PC-9 (cell line): Measurements from ENCODE around the gene GTPBP10. TPM values are rescaled to one million over a fixed set of nuclear protein-coding genes. Genes with fewer than 3 reads are reported as not detected.
A peak's percentile ranks its signal among the peaks of the same experiment; 100 is the strongest.

Experiments used
- BruUV-seq: library from RNA; stranded (reverse); fragments of 400-500 nt; replicated peaks from 2 replicates; lab custom pipeline; 2021; lab: Mats Ljungman, UMichigan
- CTCF ChIA-PET: fragments of 300-600 bp; sonication (Branson Sonifier 250); formaldehyde crosslinking; loops from one replicate; lab custom pipeline; 2022; ENCODE audit warnings: antibody characterized with exemption; lab: Charles Lee
- POLR2A ChIA-PET: fragments of 300-600 bp; sonication (Branson Sonifier 250); formaldehyde crosslinking; loops from one replicate; lab custom pipeline; 2022; ENCODE audit warnings: antibody characterized with exemption; ENCODE audit not compliant: unreplicated experiment; lab: Charles Lee
- DNase-seq, 2 experiments: peaks; one replicate each; pipeline versions ENCODE4 v3.0.0 to v3.0.0-alpha.2; 2015 to 2022; ENCODE audit warnings: mixed read lengths in 1 of 2
- H2AFZ ChIP-seq: fragments of 200-600 bp; sonication (generic); 2 replicates; pipeline ENCODE4 v1.8.1; 2017; ENCODE audit warnings: antibody characterized with exemption
- H3F3A ChIP-seq: fragments of 200-600 bp; sonication (generic); 2 replicates; pipeline ENCODE4 v1.8.1; 2017; ENCODE audit warnings: antibody characterized with exemption, mild to moderate bottlenecking, low read depth; ENCODE audit not compliant: insufficient read depth
- H3K27ac ChIP-seq: fragments of 200-600 bp; sonication (generic); 2 replicates; pipeline ENCODE4 v1.6.1; 2016; ENCODE audit warnings: mixed run types
- H3K27me3 ChIP-seq: fragments of 200-600 bp; sonication (generic); 2 replicates; pipeline ENCODE4 v1.6.1; 2016; ENCODE audit warnings: low read depth, mixed run types; ENCODE audit not compliant: insufficient read depth
- H3K36me3 ChIP-seq: fragments of 200-600 bp; sonication (generic); 2 replicates; pipeline ENCODE4 v1.6.1; 2016; ENCODE audit warnings: low read depth, mixed run types
- H3K4me1 ChIP-seq: fragments of 200-600 bp; sonication (generic); replicated peaks from 2 replicates; pipeline ENCODE4 v1.6.1; 2016; ENCODE audit warnings: mixed run types; ENCODE audit not compliant: insufficient read depth
- H3K4me2 ChIP-seq: fragments of 200-600 bp; sonication (generic); 2 replicates; pipeline ENCODE4 v1.6.1; 2017; ENCODE audit warnings: mixed run types
- H3K4me3 ChIP-seq: fragments of 200-600 bp; sonication (generic); 2 replicates; pipeline ENCODE4 v1.6.1; 2016; ENCODE audit warnings: mixed run types
- H3K79me2 ChIP-seq: fragments of 200-600 bp; sonication (generic); 2 replicates; pipeline ENCODE4 v1.6.1; 2017; ENCODE audit warnings: low read depth, mixed run types
- H3K9me2 ChIP-seq: fragments of 200-600 bp; sonication (generic); 2 replicates; pipeline ENCODE4 v1.8.1; 2017; ENCODE audit warnings: mild to moderate bottlenecking; ENCODE audit not compliant: insufficient read depth
- H3K9me3 ChIP-seq: fragments of 200-600 bp; sonication (generic); 2 replicates; pipeline ENCODE4 v1.8.1; 2016; ENCODE audit warnings: low read depth; ENCODE audit not compliant: insufficient read depth
- H4K20me1 ChIP-seq: fragments of 200-600 bp; sonication (generic); 2 replicates; pipeline ENCODE4 v1.8.1; 2017; ENCODE audit not compliant: insufficient read depth
- EZH2 ChIP-seq: fragments of 200-600 bp; sonication (generic); IDR thresholded peaks from 2 replicates; pipeline ENCODE4 v1.8.0; 2017; ENCODE audit warnings: antibody characterized with exemption, low read depth
- intact Hi-C: fragments of 100-400 bp; cut with micrococcal nuclease; formaldehyde crosslinking; loops from one replicate; pipeline ENCODE4 v1.10.0; 2022; ENCODE audit not compliant: unreplicated experiment
- total RNA-seq: library from RNA; stranded (reverse); gene quantifications from 2 replicates; pipeline ENCODE4 v1.2.3, GENCODE V29; 2021
- TF ChIP-seq, protein P1 (sequence below): fragments of 200-600 bp; sonication (generic); conservative IDR thresholded peaks from 2 replicates; pipeline ENCODE4 v1.6.1; 2017; ENCODE audit warnings: mixed run types, antibody characterized with exemption, mild to moderate bottlenecking, moderate library complexity

Gene GTPBP10
- total RNA-seq, 1 experiment from 2014 or later, result 36.7 TPM

DNA sequence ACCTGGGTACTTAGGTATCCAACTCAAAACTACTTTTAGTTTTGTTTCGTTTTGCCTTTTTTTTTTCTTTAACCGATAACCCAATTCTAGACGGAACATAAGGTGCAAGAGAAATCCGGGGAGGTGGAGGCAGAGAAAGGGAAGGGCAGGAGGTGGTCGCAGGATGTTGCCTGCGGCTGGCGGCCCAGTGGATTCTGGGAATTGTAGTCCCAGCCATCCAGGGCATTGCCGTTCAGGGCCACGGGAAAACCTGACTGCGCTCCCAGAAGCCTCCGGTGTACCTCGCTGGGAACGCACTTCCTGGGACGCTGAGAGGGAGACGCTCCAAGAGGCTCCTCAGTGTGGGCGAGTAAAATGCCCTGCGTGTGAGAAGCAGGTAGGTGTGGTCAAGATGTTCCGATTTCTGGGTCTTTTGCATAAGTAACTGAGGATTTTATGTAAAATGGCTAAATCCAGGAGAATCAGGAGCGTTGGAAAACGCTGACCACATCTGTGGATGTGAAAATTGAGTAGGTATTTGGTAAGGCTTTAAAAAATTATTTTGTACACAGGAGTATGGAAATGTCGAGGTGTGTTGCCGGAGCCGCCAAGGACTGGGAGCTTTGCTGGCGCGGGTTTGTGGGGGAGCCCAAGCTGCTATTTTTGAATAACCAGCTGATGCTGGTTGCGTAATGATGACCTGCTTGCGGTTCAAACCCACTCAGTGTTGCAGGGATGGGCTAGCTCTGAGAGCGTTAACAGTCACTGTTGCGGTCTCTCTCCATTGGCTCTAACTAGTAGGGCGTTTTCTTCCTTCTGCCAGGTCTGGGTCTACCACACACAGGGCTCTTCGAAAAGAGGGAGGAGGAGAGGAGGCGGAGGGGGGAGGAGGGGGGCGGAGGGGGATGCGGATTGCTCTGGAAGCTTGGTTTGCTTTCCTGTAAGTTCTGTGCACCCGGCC lies 56.9 kb downstream of the GTPBP10 start, which contains the start of gene CLDN12:
CLDN12 (plus strand) TSS at position 288 of the 940 bp plus-strand sequence. CDS start 9,216 bp downstream, outside the sequence.
- H3K9me2 ChIP-seq, result no peaks in the 10 kb centered on the region
- ChIA-PET CTCF (no interaction called here), POLR2A (interaction anchor here (0.5 to 0.9 kb wide), 3 partner anchors 17 to 693 kb away, joined by 3 to 9 read pairs (median 7); no protein-coding TSS in a partner anchor)
- H3K9me3 ChIP-seq, result no peaks in the 10 kb centered on the region; the same call in 1 of the 2 replicates
- TSS peak; percentile 51 for BruUV-seq
- H3K4me1 ChIP-seq, result peaks cover 13% of the 10 kb centered on the region
- H3K4me3 ChIP-seq, result peak within 1 kb of the TSS; percentile 97
- no peaks in the 10 kb centered on the region for H4K20me1 ChIP-seq
- intact Hi-C loops, result loop anchor here (1.0 kb wide), 1 partner anchor 57 kb away; the partner anchor contains the start of gene GTPBP10
- no peaks in the 10 kb centered on the region for H3K27me3 ChIP-seq
- peak; percentile 83 to 87 for DNase-seq
- peak within 1 kb of the TSS; percentile 81 for H3K4me2 ChIP-seq
- H3K79me2 ChIP-seq, result peaks cover 25% of the 10 kb centered on the region
- H2AFZ ChIP-seq, result peak within 1 kb of the TSS; percentile 98
- TF ChIP-seq, protein P1, sequence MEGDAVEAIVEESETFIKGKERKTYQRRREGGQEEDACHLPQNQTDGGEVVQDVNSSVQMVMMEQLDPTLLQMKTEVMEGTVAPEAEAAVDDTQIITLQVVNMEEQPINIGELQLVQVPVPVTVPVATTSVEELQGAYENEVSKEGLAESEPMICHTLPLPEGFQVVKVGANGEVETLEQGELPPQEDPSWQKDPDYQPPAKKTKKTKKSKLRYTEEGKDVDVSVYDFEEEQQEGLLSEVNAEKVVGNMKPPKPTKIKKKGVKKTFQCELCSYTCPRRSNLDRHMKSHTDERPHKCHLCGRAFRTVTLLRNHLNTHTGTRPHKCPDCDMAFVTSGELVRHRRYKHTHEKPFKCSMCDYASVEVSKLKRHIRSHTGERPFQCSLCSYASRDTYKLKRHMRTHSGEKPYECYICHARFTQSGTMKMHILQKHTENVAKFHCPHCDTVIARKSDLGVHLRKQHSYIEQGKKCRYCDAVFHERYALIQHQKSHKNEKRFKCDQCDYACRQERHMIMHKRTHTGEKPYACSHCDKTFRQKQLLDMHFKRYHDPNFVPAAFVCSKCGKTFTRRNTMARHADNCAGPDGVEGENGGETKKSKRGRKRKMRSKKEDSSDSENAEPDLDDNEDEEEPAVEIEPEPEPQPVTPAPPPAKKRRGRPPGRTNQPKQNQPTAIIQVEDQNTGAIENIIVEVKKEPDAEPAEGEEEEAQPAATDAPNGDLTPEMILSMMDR, result no peak
- TF ChIP-seq EZH2, result no peak
- H3F3A ChIP-seq, result peaks cover 4% of the 10 kb centered on the region; the same call in 1 of the 2 replicates
- H3K27ac ChIP-seq, result peak within 1 kb of the TSS; percentile 73
- H3K36me3 ChIP-seq, result peaks cover 4% of the 10 kb centered on the region; the same call in 1 of the 2 replicates

DNA sequence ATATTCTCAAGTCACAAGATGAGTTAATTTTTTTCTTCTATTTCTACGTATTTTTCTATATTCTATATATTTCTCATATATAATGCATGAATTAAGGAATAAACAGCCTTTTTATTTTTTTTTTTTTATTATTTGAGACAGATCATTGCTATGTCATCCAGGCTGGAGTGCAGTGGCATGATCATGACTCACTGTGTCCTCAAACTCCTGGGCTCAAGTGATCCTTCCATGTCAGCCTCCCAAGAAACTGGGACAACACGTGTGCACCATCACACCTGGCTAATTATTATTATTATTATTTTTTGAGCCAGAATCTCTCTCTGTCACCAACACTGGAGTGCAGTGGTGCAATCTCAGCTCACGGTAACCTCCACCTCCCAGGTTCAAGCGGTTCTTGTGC lies 58.3 kb downstream of the GTPBP10 start:
- H3F3A ChIP-seq, result peaks cover 4% of the 10 kb centered on the region; the same call in 1 of the 2 replicates
- no peak overlapping the region for H3K27ac ChIP-seq
- H2AFZ ChIP-seq, result no peak overlapping the region
- no peaks in the 10 kb centered on the region for H3K9me3 ChIP-seq
- no peak for DNase-seq
- no peaks in the 10 kb centered on the region for H4K20me1 ChIP-seq
- H3K79me2 ChIP-seq, result peaks cover 25% of the 10 kb centered on the region
- TF ChIP-seq, protein P1, result no peak
- no peak for TF ChIP-seq EZH2
- POLR2A ChIA-PET, result no interaction called here
- intact Hi-C loops, result no loop called here
- H3K4me1 ChIP-seq, result peaks cover 13% of the 10 kb centered on the region
- peak overlapping the region; percentile 97 for H3K4me3 ChIP-seq
- no peaks in the 10 kb centered on the region for H3K9me2 ChIP-seq
- CTCF ChIA-PET, result no interaction called here
- BruUV-seq, result no TSS peak
- peaks cover 8% of the 10 kb centered on the region; the same call in 1 of the 2 replicates for H3K36me3 ChIP-seq
- H3K27me3 ChIP-seq, result no peaks in the 10 kb centered on the region
- peak overlapping the region; percentile 81 for H3K4me2 ChIP-seq

GRCh38 chr7:90407484-90407821 lies 60.9 kb downstream of the GTPBP10 start:
- peaks cover 16% of the 10 kb centered on the region; the same call in 1 of the 2 replicates for H3K36me3 ChIP-seq
- H4K20me1 ChIP-seq, result no peaks in the 10 kb centered on the region
- H3K27ac ChIP-seq, result no peak overlapping the region
- no peaks in the 10 kb centered on the region for H3K27me3 ChIP-seq
- intact Hi-C loops, result no loop called here
- no peaks in the 10 kb centered on the region for H3K9me2 ChIP-seq
- TF ChIP-seq EZH2, result no peak
- TF ChIP-seq, protein P1, result no peak
- H3K4me2 ChIP-seq, result no peak overlapping the region
- H2AFZ ChIP-seq, result no peak overlapping the region
- H3K9me3 ChIP-seq, result no peaks in the 10 kb centered on the region
- POLR2A ChIA-PET, result no interaction called here
- H3F3A ChIP-seq, result peaks cover 8% of the 10 kb centered on the region; the same call in 1 of the 2 replicates
- no TSS peak for BruUV-seq
- H3K4me1 ChIP-seq, result peaks cover 28% of the 10 kb centered on the region
- CTCF ChIA-PET, result no interaction called here
- H3K79me2 ChIP-seq, result peaks cover 25% of the 10 kb centered on the region
- H3K4me3 ChIP-seq, result no peak overlapping the region
- DNase-seq, result no peak
